OCI-LY1 (cell line): ENCODE data around the gene BLOC1S5.

ENCODE experiments used
- H2AFZ ChIP-seq: fragments of 200-600 bp; sonication (generic), shearing (Covaris generic); 2 replicates; pipeline ENCODE4 v1.6.0; 2014; ENCODE audit warnings: antibody characterized with exemption, mild to moderate bottlenecking, low read length
- H3F3A ChIP-seq: fragments of 200-600 bp; sonication (generic), shearing (Covaris generic); 2 replicates; pipeline ENCODE4 v1.6.0; 2014; ENCODE audit warnings: mild to moderate bottlenecking, antibody characterized with exemption, low read length, moderate library complexity; ENCODE audit not compliant: insufficient read depth
- H3K27ac ChIP-seq: fragments of 200-600 bp; sonication (generic); 2 replicates; pipeline ENCODE4 v1.5.1; 2014; ENCODE audit warnings: low read length, mixed run types, mild to moderate bottlenecking, low read depth; ENCODE audit not compliant: poor library complexity, severe bottlenecking
- H3K27me3 ChIP-seq: fragments of 200-600 bp; sonication (generic); 2 replicates; pipeline ENCODE4 v1.6.0; 2014; ENCODE audit warnings: antibody characterized with exemption, mild to moderate bottlenecking, low read length, moderate library complexity; ENCODE audit not compliant: insufficient read depth
- H3K36me3 ChIP-seq: fragments of 200-600 bp; sonication (generic); 2 replicates; pipeline ENCODE4 v1.6.1; 2014; ENCODE audit warnings: mild to moderate bottlenecking, antibody characterized with exemption, low read length, moderate library complexity, mixed read lengths; ENCODE audit not compliant: insufficient read depth
- H3K4me1 ChIP-seq: fragments of 200-600 bp; sonication (generic); 2 replicates; pipeline ENCODE4 v1.5.1; 2014; ENCODE audit warnings: mild to moderate bottlenecking, low read length, moderate library complexity; ENCODE audit not compliant: insufficient read depth, severe bottlenecking
- H3K4me2 ChIP-seq: fragments of 200-600 bp; sonication (generic), shearing (Covaris generic); 2 replicates; pipeline ENCODE4 v1.6.1; 2014; ENCODE audit warnings: low read length
- H3K4me3 ChIP-seq: fragments of 200-600 bp; sonication (generic); 2 replicates; pipeline ENCODE4 v1.5.1; 2014; ENCODE audit warnings: low read length, low read depth, mild to moderate bottlenecking, mixed read lengths; ENCODE audit not compliant: poor library complexity, severe bottlenecking
- H3K79me2 ChIP-seq: fragments of 200-600 bp; shearing (Covaris generic); 2 replicates; pipeline ENCODE4 v1.6.1; 2016; ENCODE audit warnings: mixed run types, low read length, mixed read lengths; ENCODE audit not compliant: insufficient read depth
- H3K9ac ChIP-seq: fragments of 200-600 bp; sonication (generic), shearing (Covaris generic); 2 replicates; pipeline ENCODE4 v1.6.1; 2014; ENCODE audit warnings: mild to moderate bottlenecking, low read length, mixed read lengths
- H3K9me2 ChIP-seq: fragments of 200-600 bp; sonication (generic), shearing (Covaris generic); 2 replicates; pipeline ENCODE4 v1.6.1; 2014; ENCODE audit warnings: low read depth, mild to moderate bottlenecking, low read length, mixed read lengths
- H3K9me3 ChIP-seq: fragments of 200-600 bp; shearing (Covaris generic); 2 replicates; pipeline ENCODE4 v1.6.1; 2014; ENCODE audit warnings: low read length, mixed read lengths
- H4K20me1 ChIP-seq: fragments of 200-600 bp; sonication (generic), shearing (Covaris generic); 2 replicates; pipeline ENCODE4 v1.6.0; 2016; ENCODE audit warnings: mild to moderate bottlenecking, low read length; ENCODE audit not compliant: insufficient read depth
- CTCF ChIP-seq: fragments of 200-600 bp; sonication (generic), shearing (Covaris generic); IDR thresholded peaks from 2 replicates; pipeline ENCODE4 v1.5.1; 2017; ENCODE audit warnings: mild to moderate bottlenecking, antibody characterized with exemption, low read length, moderate library complexity, mixed read lengths
- EZH2 ChIP-seq: fragments of 200-600 bp; sonication (generic), shearing (Covaris generic); IDR thresholded peaks from 2 replicates; pipeline ENCODE4 v1.8.0; 2017; ENCODE audit warnings: borderline replicate concordance, mixed run types, mild to moderate bottlenecking, antibody characterized with exemption, low read length, moderate library complexity, mixed read lengths

Gene BLOC1S5

GRCh38 chr6:8064638-8065518 lies 689 bp upstream of the BLOC1S5 start:
- TF ChIP-seq CTCF (no peak), EZH2 (no peak)
- Histone ChIP-seq H3K27ac (peak overlapping the region; percentile 53), H4K20me1 (no peaks in the 10 kb centered on the region), H3K9ac (peak overlapping the region; percentile 55), H2AFZ (peak overlapping the region; percentile 92), H3K36me3 (peaks cover 18% of the 10 kb centered on the region), H3K9me3 (no peaks in the 10 kb centered on the region), H3K4me2 (peak overlapping the region; percentile 85), H3K27me3 (no peaks in the 10 kb centered on the region), H3F3A (0 out of 2 replicates have a peak, but pooled peaks cover 2% of the 10 kb centered on the region), H3K4me3 (peak overlapping the region; percentile 85), H3K4me1 (peaks cover 27% of the 10 kb centered on the region), H3K79me2 (no peaks in the 10 kb centered on the region), H3K9me2 (no peaks in the 10 kb centered on the region)

- H3K79me2 ChIP-seq: no peaks in the 10 kb centered on the region
- H4K20me1 ChIP-seq: no peaks in the 10 kb centered on the region
- peaks cover 27% of the 10 kb centered on the region for H3K4me1 ChIP-seq
- H3K27me3 ChIP-seq: no peaks in the 10 kb centered on the region
- H3K36me3 ChIP-seq: peaks cover 35% of the 10 kb centered on the region
- no peak overlapping the region for H3K27ac ChIP-seq
- H3K4me2 ChIP-seq: no peak overlapping the region
- H3K9me3 ChIP-seq: no peaks in the 10 kb centered on the region
- no peak overlapping the region for H2AFZ ChIP-seq
- no peak overlapping the region for H3K9ac ChIP-seq
- H3K4me3 ChIP-seq: no peak overlapping the region
- 0 out of 2 replicates have a peak, but pooled peaks cover 2% of the 10 kb centered on the region for H3F3A ChIP-seq
- no peaks in the 10 kb centered on the region for H3K9me2 ChIP-seq
- TF ChIP-seq EZH2: no peak
- no peak for TF ChIP-seq CTCF
These were observed 2.5 kb downstream of the BLOC1S5 start for GRCh38 chr6:8061736-8062135.

- H3K9ac ChIP-seq: no peak overlapping the region
These were observed 3.8 kb downstream of the BLOC1S5 start for GRCh38 chr6:8060346-8060745.

More at GRCh38 chr6:8060346-8060745, 3.8 kb downstream of the BLOC1S5 start:
- TF ChIP-seq CTCF: no peak
- TF ChIP-seq EZH2: no peak
- H3K4me3 ChIP-seq: no peak overlapping the region
- no peak overlapping the region for H2AFZ ChIP-seq
- no peaks in the 10 kb centered on the region for H4K20me1 ChIP-seq
- H3K9me2 ChIP-seq: no peaks in the 10 kb centered on the region
- H3K4me1 ChIP-seq: peaks cover 20% of the 10 kb centered on the region
- H3F3A ChIP-seq: no peaks in the 10 kb centered on the region
- H3K36me3 ChIP-seq: peaks cover 35% of the 10 kb centered on the region
- H3K27me3 ChIP-seq: no peaks in the 10 kb centered on the region
- H3K9me3 ChIP-seq: no peaks in the 10 kb centered on the region
- no peak overlapping the region for H3K27ac ChIP-seq
- no peak overlapping the region for H3K4me2 ChIP-seq
- no peaks in the 10 kb centered on the region for H3K79me2 ChIP-seq
